ENCODE results near the gene ARSJ.

DNA sequence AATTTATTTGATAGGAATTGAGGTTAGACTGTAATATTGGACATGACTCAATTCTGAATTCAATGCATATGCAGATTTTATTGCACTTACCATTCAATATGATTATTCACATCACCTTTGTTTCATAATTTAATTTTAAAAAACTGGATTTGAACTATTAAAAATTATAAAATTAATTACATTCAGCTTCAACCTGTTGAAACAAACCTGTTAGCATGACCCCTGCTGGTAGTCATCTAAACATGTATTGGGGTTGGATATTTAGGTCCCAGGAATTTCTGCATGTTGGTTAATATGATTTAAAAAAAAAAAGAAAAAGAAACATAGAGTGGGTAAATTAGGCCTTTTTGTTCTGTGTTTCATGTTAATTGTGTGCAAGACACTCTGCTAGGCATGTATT, 85.9 kb downstream of the ARSJ start:
- TF ChIP-seq, protein P1, sequence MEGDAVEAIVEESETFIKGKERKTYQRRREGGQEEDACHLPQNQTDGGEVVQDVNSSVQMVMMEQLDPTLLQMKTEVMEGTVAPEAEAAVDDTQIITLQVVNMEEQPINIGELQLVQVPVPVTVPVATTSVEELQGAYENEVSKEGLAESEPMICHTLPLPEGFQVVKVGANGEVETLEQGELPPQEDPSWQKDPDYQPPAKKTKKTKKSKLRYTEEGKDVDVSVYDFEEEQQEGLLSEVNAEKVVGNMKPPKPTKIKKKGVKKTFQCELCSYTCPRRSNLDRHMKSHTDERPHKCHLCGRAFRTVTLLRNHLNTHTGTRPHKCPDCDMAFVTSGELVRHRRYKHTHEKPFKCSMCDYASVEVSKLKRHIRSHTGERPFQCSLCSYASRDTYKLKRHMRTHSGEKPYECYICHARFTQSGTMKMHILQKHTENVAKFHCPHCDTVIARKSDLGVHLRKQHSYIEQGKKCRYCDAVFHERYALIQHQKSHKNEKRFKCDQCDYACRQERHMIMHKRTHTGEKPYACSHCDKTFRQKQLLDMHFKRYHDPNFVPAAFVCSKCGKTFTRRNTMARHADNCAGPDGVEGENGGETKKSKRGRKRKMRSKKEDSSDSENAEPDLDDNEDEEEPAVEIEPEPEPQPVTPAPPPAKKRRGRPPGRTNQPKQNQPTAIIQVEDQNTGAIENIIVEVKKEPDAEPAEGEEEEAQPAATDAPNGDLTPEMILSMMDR (IDR thresholded peaks at IDR 0.05; ENCODE audit: insufficient read depth, low read length, poor library complexity, severe bottlenecking): no peak
- no peak for TF ChIP-seq EZH2phosphoT487 (conservative IDR thresholded peaks at IDR 0.05; ENCODE audit: low read length)
